IMR-90 (cell line): ENCODE data around the gene RPL31. TPM values are rescaled to one million over a fixed set of nuclear protein-coding genes. Genes with fewer than 3 reads are reported as not detected.

Experiments used
- ATAC-seq: fragments of 200-7000 bp; cut with Tn5 transposase; 2 replicates; pipeline ENCODE4 v1.9.1; 2020; ENCODE audit warnings: low read depth, mild to moderate bottlenecking, moderate library complexity
- BruUV-seq: library from RNA; stranded (reverse); fragments of 400-500 nt; replicated peaks from 2 replicates; lab custom pipeline; 2021; lab: Mats Ljungman, UMichigan
- CTCF ChIA-PET: fragments of 300-600 bp; formaldehyde crosslinking; extraction: SDS; loops from one replicate; lab custom pipeline; 2021; ENCODE audit warnings: antibody characterized with exemption; lab: Yijun Ruan, JAX
- POLR2A ChIA-PET: fragments of 300-600 bp; sonication (Branson Sonifier 250); formaldehyde crosslinking; loops from one replicate; lab custom pipeline; 2022; ENCODE audit warnings: antibody characterized with exemption; ENCODE audit not compliant: unreplicated experiment; lab: Charles Lee
- DNase-seq: peaks from one replicate; pipeline ENCODE4 v3.0.0; 2013
- H2AFZ ChIP-seq: replicated peaks from 2 replicates; pipeline ENCODE3; 2013; ENCODE audit warnings: low read length, mild to moderate bottlenecking; ENCODE audit not compliant: poor library complexity
- H2AK5ac ChIP-seq: 2 replicates; pipeline ENCODE4 v1.6.1; 2013; ENCODE audit warnings: low read depth, low read length, inconsistent platforms
- H2AK9ac ChIP-seq: replicated peaks from 2 replicates; pipeline ENCODE3; 2013; ENCODE audit warnings: mild to moderate bottlenecking, low read depth, low read length, moderate library complexity; ENCODE audit not compliant: poor library complexity
- H2BK120ac ChIP-seq: 2 replicates; pipeline ENCODE4 v1.6.1; 2013; ENCODE audit warnings: low read depth, low read length, inconsistent platforms
- H2BK15ac ChIP-seq: 3 replicates; pipeline ENCODE4 v1.6.1; 2013; ENCODE audit warnings: low read depth, low read length, inconsistent platforms
- H2BK20ac ChIP-seq: 2 replicates; pipeline ENCODE4 v1.6.1; 2013; ENCODE audit warnings: low read depth, mild to moderate bottlenecking, inconsistent platforms, low read length, moderate library complexity
- H2BK5ac ChIP-seq: 2 replicates; pipeline ENCODE4 v1.6.1; 2013; ENCODE audit warnings: mild to moderate bottlenecking, low read depth, low read length, inconsistent platforms; ENCODE audit not compliant: poor library complexity, severe bottlenecking
- H3K14ac ChIP-seq: replicated peaks from 2 replicates; pipeline ENCODE4 v1.6.1; 2013; ENCODE audit warnings: low read depth, low read length, inconsistent platforms
- H3K18ac ChIP-seq: 2 replicates; pipeline ENCODE4 v1.6.1; 2013; ENCODE audit warnings: low read depth, low read length, control low read depth
- H3K23ac ChIP-seq: 2 replicates; pipeline ENCODE4 v1.6.1; 2013; ENCODE audit warnings: low read depth, low read length, inconsistent platforms
- H3K27ac ChIP-seq: 2 replicates; pipeline ENCODE4 v1.5.1; 2013; ENCODE audit warnings: mild to moderate bottlenecking, control low read depth, low read length; ENCODE audit not compliant: insufficient read depth
- H3K27me3 ChIP-seq: 2 replicates; pipeline ENCODE4 v1.6.1; 2013; ENCODE audit warnings: low read length; ENCODE audit not compliant: control insufficient read depth, insufficient read depth
- H3K36me3 ChIP-seq: 2 replicates; pipeline ENCODE4 v1.6.1; 2013; ENCODE audit warnings: low read length, mixed read lengths; ENCODE audit not compliant: control insufficient read depth, insufficient read depth
- H3K4ac ChIP-seq: 2 replicates; pipeline ENCODE4 v1.6.1; 2013; ENCODE audit warnings: low read depth, low read length, inconsistent platforms
- H3K4me1 ChIP-seq: 2 replicates; pipeline ENCODE4 v1.6.1; 2013; ENCODE audit warnings: low read length, mixed read lengths; ENCODE audit not compliant: control insufficient read depth, insufficient read depth
- H3K4me2 ChIP-seq: 2 replicates; pipeline ENCODE4 v1.6.1; 2013; ENCODE audit warnings: low read depth, mild to moderate bottlenecking, control low read depth, low read length, moderate library complexity
- H3K4me3 ChIP-seq: 2 replicates; pipeline ENCODE4 v1.5.1; 2013; ENCODE audit warnings: low read depth, mild to moderate bottlenecking, control low read depth, low read length, moderate library complexity; ENCODE audit not compliant: insufficient read depth
- H3K56ac ChIP-seq: 2 replicates; pipeline ENCODE4 v1.6.1; 2013; ENCODE audit warnings: low read length, inconsistent platforms; ENCODE audit not compliant: insufficient read depth; ENCODE audit errors: extremely low read depth
- H3K79me1 ChIP-seq, 2 experiments: 2 replicates each; pipeline ENCODE4 v1.6.1; 2013; ENCODE audit warnings: low read length in 2 of 2, inconsistent platforms in 1 of 2, low read depth in 1 of 2
- H3K9ac ChIP-seq: 2 replicates; pipeline ENCODE4 v1.6.1; 2013; ENCODE audit warnings: low read depth, low read length, control low read depth
- H3K9me1 ChIP-seq: 2 replicates; pipeline ENCODE4 v1.6.1; 2013; ENCODE audit warnings: low read length, inconsistent platforms; ENCODE audit not compliant: insufficient read depth
- H3K9me3 ChIP-seq: 2 replicates; pipeline ENCODE4 v1.6.1; 2013; ENCODE audit warnings: low read length; ENCODE audit not compliant: control insufficient read depth, insufficient read depth
- H4K20me1 ChIP-seq: 2 replicates; pipeline ENCODE4 v1.6.1; 2013; ENCODE audit warnings: low read length, inconsistent platforms; ENCODE audit not compliant: insufficient read depth
- H4K5ac ChIP-seq: 2 replicates; pipeline ENCODE4 v1.6.1; 2013; ENCODE audit warnings: mild to moderate bottlenecking, low read depth, low read length, control low read depth
- H4K8ac ChIP-seq, 2 experiments: 2 replicates each; pipeline ENCODE4 v1.6.1; 2013; ENCODE audit warnings: low read depth in 2 of 2, low read length in 2 of 2, control low read depth in 1 of 2, inconsistent platforms in 1 of 2
- H4K91ac ChIP-seq: 2 replicates; pipeline ENCODE4 v1.6.1; 2013; ENCODE audit warnings: low read depth, low read length, inconsistent platforms; ENCODE audit not compliant: insufficient read depth
- BHLHE40 ChIP-seq: fragments of 150-350 bp; IDR thresholded peaks from 2 replicates; pipeline ENCODE4 v1.6.1; 2016; ENCODE audit warnings: mild to moderate bottlenecking, low read depth, low read length
- CEBPB ChIP-seq: IDR thresholded peaks from 2 replicates; pipeline ENCODE4 v1.6.1; 2012; ENCODE audit warnings: low read depth, low read length, improper control_type of control experiment
- CHD1 ChIP-seq: IDR thresholded peaks from 2 replicates; pipeline ENCODE4 v1.6.1; 2012; ENCODE audit warnings: low read depth, low read length, improper control_type of control experiment
- CTCF ChIP-seq: conservative IDR thresholded peaks from 2 replicates; pipeline ENCODE4 v1.5.1; 2012; ENCODE audit warnings: mild to moderate bottlenecking, low read depth, low read length, improper control_type of control experiment
- ELK1 ChIP-seq: fragments of 150-350 bp; IDR thresholded peaks from 2 replicates; pipeline ENCODE4 v1.6.1; 2016; ENCODE audit warnings: low read depth, mild to moderate bottlenecking, low read length, moderate library complexity, borderline replicate concordance
- FOS ChIP-seq: fragments of 150-350 bp; IDR thresholded peaks from 2 replicates; pipeline ENCODE4 v1.6.1; 2016; ENCODE audit warnings: low read depth, low read length
- MAFK ChIP-seq: IDR thresholded peaks from 2 replicates; pipeline ENCODE4 v1.6.1; 2012; ENCODE audit warnings: low read depth, low read length, improper control_type of control experiment
- MAZ ChIP-seq: IDR thresholded peaks from 2 replicates; pipeline ENCODE4 v1.6.1; 2012; ENCODE audit warnings: low read depth, mild to moderate bottlenecking, low read length, improper control_type of control experiment, moderate library complexity, borderline replicate concordance
- MXI1 ChIP-seq: IDR thresholded peaks from 2 replicates; pipeline ENCODE4 v1.6.1; 2012; ENCODE audit warnings: low read depth, mild to moderate bottlenecking, low read length, moderate library complexity, borderline replicate concordance
- NFE2L2 ChIP-seq: fragments of 150-350 bp; IDR thresholded peaks from 2 replicates; pipeline ENCODE4 v1.6.1; 2016; ENCODE audit warnings: low read depth, mild to moderate bottlenecking, low read length
- POLR2A ChIP-seq: IDR thresholded peaks from 2 replicates; pipeline ENCODE4 v1.6.1; 2012; ENCODE audit warnings: mild to moderate bottlenecking, low read depth, low read length
- RAD21 ChIP-seq: IDR thresholded peaks from 2 replicates; pipeline ENCODE4 v1.6.1; 2012; ENCODE audit warnings: low read length, improper control_type of control experiment
- RCOR1 ChIP-seq: IDR thresholded peaks from 2 replicates; pipeline ENCODE4 v1.6.1; 2012; ENCODE audit warnings: mild to moderate bottlenecking, low read length, improper control_type of control experiment; ENCODE audit not compliant: insufficient replicate concordance
- RFX5 ChIP-seq: IDR thresholded peaks from 2 replicates; pipeline ENCODE4 v1.8.0; 2012; ENCODE audit warnings: low read depth, mild to moderate bottlenecking, low read length, moderate library complexity
- SMC3 ChIP-seq: fragments of 150-350 bp; IDR thresholded peaks from 2 replicates; pipeline ENCODE4 v1.6.1; 2016; ENCODE audit warnings: low read depth, mild to moderate bottlenecking, antibody characterized with exemption, low read length, moderate library complexity
- USF2 ChIP-seq: fragments of 150-350 bp; IDR thresholded peaks from 2 replicates; pipeline ENCODE4 v1.6.1; 2017; ENCODE audit warnings: mild to moderate bottlenecking, antibody characterized with exemption, low read length, low read depth
- WGBS, 2 experiments: methylation state at CpG; one replicate each; pipeline versions ENCODE4 v1.1.5 to v1.1.7; 2013; ENCODE audit warnings: missing lambda C conversion rate in 2 of 2; ENCODE audit not compliant: insufficient read length in 1 of 2; ENCODE audit errors: extremely low coverage in 2 of 2; 5-methylcytosine and 5-hydroxymethylcytosine counted together
- dilution Hi-C: fragments of 300-500 bp; cut with HindIII; formaldehyde crosslinking; loops from one replicate; pipeline ENCODE4 v1.14.3; 2018; ENCODE audit warnings: low sequenced_read_pairs; ENCODE audit not compliant: unreplicated experiment
- in situ Hi-C: fragments of 300-500 bp; cut with MboI; formaldehyde crosslinking; loops from 3 replicates; pipeline ENCODE4 v1.14.3; 2019; ENCODE audit warnings: low sequenced_read_pairs, inconsistent platforms, mixed read lengths
- intact Hi-C: fragments of 100-400 bp; cut with micrococcal nuclease; formaldehyde crosslinking; loops from 2 replicates; pipeline ENCODE4 v1.10.0; 2022
- polyA plus RNA-seq, 3 experiments: library from polyadenylated mRNA; depleted of rRNA; stranded (reverse); fragments of >200 nt; gene quantifications; 2 replicates each; pipeline ENCODE4 v1.2.3, GENCODE V29; 2012; ENCODE audit warnings: low replicate concordance in 1 of 3
- total RNA-seq: library from RNA; depleted of rRNA; stranded (reverse); fragments of >200 nt; gene quantifications from 2 replicates; pipeline ENCODE4 v1.2.3, GENCODE V29; 2012

The RPL31 gene
- total and polyA plus RNA-seq, 2 of the 4 experiments (the other 2 are of a cell fraction) = 358 to 2,908 TPM

GRCh38 chr2:101053117-101053516 is 51.0 kb downstream of the RPL31 start:
- H4K91ac ChIP-seq = no peak overlapping the region
- no peaks in the 10 kb centered on the region for H3K36me3 ChIP-seq
- H2BK20ac ChIP-seq = no peak overlapping the region
- H2AFZ ChIP-seq = no peak overlapping the region
- no TSS peak for BruUV-seq
- no peak overlapping the region for H3K4ac ChIP-seq
- in situ Hi-C loops (no loop called here), intact Hi-C loops (no loop called here), dilution Hi-C loops (no loop called here)
- H3K4me1 ChIP-seq = no peaks in the 10 kb centered on the region
- DNase-seq (no peak), ATAC-seq (no peak)
- no peak for TF ChIP-seq RCOR1
- TF ChIP-seq RAD21 = no peak
- no peak for TF ChIP-seq USF2
- no peak for TF ChIP-seq RFX5
- no peak for TF ChIP-seq MXI1
- no peak for TF ChIP-seq CEBPB
- no peak for TF ChIP-seq BHLHE40
- no peak for TF ChIP-seq POLR2A
- no peak for TF ChIP-seq MAFK
- TF ChIP-seq ELK1 = no peak
- no peak for TF ChIP-seq SMC3
- no peak for TF ChIP-seq NFE2L2
- no peak for TF ChIP-seq CHD1
- no peak for TF ChIP-seq MAZ
- TF ChIP-seq FOS = no peak
- TF ChIP-seq CTCF = no peak
- no peaks in the 10 kb centered on the region for H3K27me3 ChIP-seq
- no peak overlapping the region for H4K8ac ChIP-seq
- no peak overlapping the region for H3K14ac ChIP-seq
- no peak overlapping the region for H3K18ac ChIP-seq
- no peak overlapping the region for H3K9ac ChIP-seq
- H3K4me3 ChIP-seq = no peak overlapping the region
- no peak overlapping the region for H2AK5ac ChIP-seq
- no peak overlapping the region for H2BK5ac ChIP-seq
- H3K56ac ChIP-seq = no peak overlapping the region
- POLR2A ChIA-PET = no interaction called here
- no peak overlapping the region for H3K23ac ChIP-seq
- H3K9me1 ChIP-seq = no peaks in the 10 kb centered on the region
- H3K27ac ChIP-seq = no peak overlapping the region
- CTCF ChIA-PET = no interaction called here
- no peaks in the 10 kb centered on the region for H4K20me1 ChIP-seq
- no peak overlapping the region for H4K5ac ChIP-seq
- H3K9me3 ChIP-seq = no peaks in the 10 kb centered on the region
- 0 out of 4 replicates have a peak, but pooled peaks cover 0 to 4% of the 10 kb centered on the region in 2 experiments for H3K79me1 ChIP-seq
- whole genome bisulfite sequencing, 2 experiments = 78% methylated on average over 2 of the region's 3 CpGs; no CpG with 5 or more reads in 1 of the 2 experiments
- H2AK9ac ChIP-seq = no peak overlapping the region
- no peak overlapping the region for H3K4me2 ChIP-seq
- H2BK120ac ChIP-seq = no peak overlapping the region
- H2BK15ac ChIP-seq = no peak overlapping the region
